Activated CD4-positive, alpha-beta T cell treated with anti-CD3 and anti-CD28 coated beads for 1 hour (primary cell): Measurements from ENCODE around the gene ASL.
A peak's percentile ranks its signal among the peaks of the same experiment; 100 is the strongest.
"Not testable (repeated sequence)": the region's sequence is repeated elsewhere in the genome, so short reads cannot be mapped to it uniquely, and the experiment has no call there.

ENCODE experiments used
- DNase-seq: peaks from one replicate; pipeline ENCODE4 v3.0.0-alpha.2; 2020

Gene ASL

GRCh38 chr7:66075590-66076461 is at the start of gene ASL:
Gene ASL (plus strand): TSS chr7:66075819. CDS start chr7:66076082, 263 bp downstream.
- peak; percentile 71 for DNase-seq

- DNase-seq, result not testable (repeated sequence)
Measured at GRCh38 chr7:66028342-66028741, 47.3 kb upstream of the ASL start.

DNA sequence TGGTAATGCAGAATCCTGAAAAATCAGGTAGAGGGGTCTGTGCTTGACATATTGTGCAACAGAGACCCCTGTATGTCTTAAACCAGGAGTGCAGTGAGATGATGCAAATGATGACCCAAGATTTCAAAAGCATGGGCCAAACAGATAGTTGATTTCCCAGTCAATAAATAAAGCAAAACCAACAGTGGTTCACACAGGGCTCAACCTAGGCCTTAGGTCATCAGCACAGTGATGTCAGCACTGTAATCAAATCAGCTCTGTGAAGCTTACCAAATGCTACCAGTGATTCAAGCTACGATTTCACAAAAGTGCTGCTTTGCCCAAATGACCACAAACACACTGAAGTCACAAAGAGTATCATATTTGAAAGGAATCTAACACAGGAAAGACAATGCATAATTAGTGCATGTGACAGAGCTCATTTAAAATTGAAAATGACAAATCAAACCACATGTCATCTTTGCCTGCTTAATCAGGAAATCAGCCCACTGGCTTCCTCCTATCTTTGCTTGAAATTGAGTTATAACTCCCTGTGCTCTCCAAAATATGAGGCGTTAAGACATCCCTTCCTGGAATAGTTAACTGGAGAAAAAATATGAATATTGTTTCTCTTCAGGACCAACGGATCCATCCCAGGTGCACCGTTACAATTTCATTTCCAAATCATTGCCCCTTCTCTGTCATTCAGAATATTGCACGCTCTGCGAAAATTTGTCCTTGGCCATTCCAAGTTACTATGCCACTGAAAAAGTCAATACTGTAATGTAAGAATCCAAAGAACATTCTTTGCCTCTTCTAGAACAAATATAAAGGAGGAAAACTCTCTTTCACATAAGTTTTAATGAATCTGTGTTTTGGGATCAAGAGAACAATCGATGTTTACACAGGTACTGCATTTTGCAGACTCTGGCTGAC is 41.9 kb upstream of the ASL start:
- no peak for DNase-seq

- DNase-seq, result not testable (repeated sequence)
Measured at GRCh38 chr7:66034436-66035010, 41.1 kb upstream of the ASL start.

GRCh38 chr7:66036382-66036781 is 39.2 kb upstream of the ASL start:
- no peak for DNase-seq

DNA sequence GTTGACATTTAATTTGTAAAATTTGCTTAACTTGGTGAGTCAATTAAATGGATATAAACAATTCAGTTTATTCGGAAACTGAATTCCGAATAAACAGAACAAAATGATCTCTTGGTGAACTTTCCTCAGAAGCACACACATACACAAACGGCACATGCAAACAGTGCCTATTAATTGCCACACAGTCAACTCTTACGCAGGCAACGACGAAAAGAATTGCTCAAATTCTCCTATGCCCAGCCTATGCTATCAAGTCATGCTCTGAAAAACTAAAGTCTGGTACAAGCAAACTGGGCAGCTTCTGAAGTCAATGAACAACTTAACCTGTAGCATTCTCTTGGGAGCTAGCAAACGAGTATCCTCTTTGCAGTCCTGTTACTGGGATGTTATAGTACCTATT is 38.8 kb upstream of the ASL start:
- DNase-seq, result no peak

GRCh38 chr7:66039094-66039670 is 36.4 kb upstream of the ASL start:
- DNase-seq, result no peak

- DNase-seq, result no peak
Measured at GRCh38 chr7:66043681-66044497, 31.7 kb upstream of the ASL start.

GRCh38 chr7:66044498-66044854 is 31.1 kb upstream of the ASL start:
- DNase-seq, result not testable (repeated sequence)

DNA sequence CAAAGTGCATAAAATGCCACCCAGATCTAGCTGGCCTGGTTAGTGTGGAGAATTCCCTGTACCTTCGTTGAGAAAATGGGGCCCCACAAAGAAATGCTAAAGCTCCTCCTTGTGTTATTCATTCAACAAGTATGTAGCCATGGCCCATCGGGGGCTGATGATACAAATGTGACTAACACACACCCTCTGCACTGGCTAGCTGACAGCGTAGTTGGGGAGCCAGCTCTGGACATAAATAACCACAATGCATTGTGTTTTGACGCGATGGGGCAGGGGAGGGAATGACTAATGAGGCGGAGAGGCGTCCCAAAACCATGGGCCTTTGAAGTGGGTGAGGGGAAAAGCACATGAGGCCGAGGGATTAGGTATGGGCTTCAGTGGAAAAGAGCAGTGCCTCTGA is 28.2 kb upstream of the ASL start:
- DNase-seq, result no peak

GRCh38 chr7:66049886-66050285 is 25.7 kb upstream of the ASL start:
- not testable (repeated sequence) for DNase-seq

- no peak for DNase-seq
Measured at GRCh38 chr7:66050337-66050957, 25.2 kb upstream of the ASL start.

DNA sequence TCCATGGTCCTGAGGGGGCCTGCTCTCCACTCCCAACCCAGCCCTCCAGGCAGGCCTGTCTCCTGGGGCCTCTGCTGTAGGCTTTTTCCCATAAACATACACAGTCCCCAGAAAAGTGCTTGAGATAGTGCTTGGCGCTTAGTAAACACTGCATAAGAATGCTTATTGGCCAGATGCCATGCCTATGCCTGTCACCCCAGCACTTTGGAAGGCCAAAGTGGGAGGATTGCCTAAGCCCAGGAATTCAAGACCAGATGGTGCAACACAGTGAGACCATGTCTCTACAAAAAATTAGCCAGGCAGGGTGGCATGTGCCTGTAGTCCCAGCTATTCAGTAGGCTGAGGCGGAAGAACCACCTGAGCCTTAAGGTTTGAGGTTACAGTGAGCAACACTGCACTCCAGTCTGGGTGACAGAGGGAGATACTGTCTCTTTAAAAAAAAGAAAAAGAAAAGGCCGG is 24.6 kb upstream of the ASL start:
- no peak for DNase-seq

- DNase-seq, result no peak
Measured at GRCh38 chr7:66052447-66052846, 23.2 kb upstream of the ASL start.

GRCh38 chr7:66054063-66054462 is 21.6 kb upstream of the ASL start:
- DNase-seq, result no peak

DNA sequence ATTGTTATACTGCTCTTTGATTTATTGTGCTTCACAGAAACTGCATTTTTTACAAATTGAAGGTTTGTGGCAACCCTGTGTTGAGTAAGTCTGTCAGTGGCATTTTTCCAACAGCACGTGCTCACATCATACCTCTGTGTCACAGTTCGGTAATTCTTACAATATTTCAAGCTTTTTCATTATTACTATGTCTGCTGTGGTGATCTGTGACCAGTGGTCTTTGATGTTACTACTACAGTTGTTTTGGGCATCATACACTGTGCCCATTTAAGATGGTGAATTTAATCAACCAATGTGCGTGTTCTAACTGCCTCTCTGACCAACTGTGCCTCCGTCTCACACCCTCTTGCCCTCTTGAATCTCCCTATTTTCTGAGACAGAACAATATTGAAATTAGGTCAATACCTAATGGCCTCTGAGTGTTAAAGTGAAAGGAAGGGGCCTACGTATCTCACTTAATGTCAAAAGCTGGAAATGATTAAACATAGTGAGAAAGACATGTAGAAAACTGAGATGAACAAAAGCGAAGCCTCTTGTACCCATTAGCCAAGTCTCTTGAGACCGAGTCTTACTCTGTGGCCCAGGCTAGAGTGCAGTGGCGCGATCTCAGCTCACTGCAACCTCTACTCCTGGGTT is 20.2 kb upstream of the ASL start:
- no peak for DNase-seq

GRCh38 chr7:66060796-66061195 is 14.8 kb upstream of the ASL start:
- no peak for DNase-seq

GRCh38 chr7:66069732-66070131 is 5.9 kb upstream of the ASL start:
- no peak for DNase-seq

DNA sequence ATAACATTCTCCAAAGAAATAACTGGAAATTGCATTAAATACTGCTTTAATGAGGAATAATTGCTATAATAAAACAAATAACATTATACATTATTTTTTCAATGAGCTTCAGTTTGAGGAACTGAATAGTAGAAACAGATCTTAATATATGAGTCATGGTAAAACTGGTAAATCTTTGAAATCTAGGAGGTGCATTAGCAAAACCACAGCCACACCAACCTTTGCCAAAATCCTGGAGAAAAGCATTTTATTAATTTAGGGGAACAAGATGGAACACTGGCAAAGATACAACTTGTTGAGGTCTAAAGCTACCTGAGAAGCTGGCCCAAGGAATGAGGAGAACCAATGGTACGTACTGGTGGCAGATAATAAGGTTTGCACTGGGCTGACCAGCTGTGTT is 5.4 kb upstream of the ASL start:
- DNase-seq, result no peak

DNA sequence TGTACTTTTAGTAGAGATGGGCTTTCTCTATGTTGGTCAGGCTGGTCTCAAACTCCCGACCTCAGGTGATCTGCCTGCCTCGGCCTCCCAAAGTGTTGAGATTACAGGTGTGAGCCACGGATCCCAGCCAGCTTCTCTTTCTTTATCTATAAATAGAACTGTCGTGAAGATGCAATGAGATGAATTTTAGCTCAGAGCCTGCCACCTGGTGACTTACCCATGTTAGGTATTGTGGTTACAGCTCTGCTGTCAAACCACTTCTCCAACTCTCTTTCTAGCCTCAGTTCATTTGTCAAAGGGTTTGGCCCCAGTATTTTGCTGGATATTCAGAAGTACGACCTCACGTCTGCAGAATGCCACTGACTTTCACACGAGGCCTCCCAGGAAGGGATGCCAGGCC is 3.4 kb upstream of the ASL start:
- not testable (repeated sequence) for DNase-seq
